Fibroblast of lung (primary cell): ENCODE data around the gene RIN2.

Experiments
- EZH2 ChIP-seq: IDR thresholded peaks from 2 replicates; pipeline ENCODE4 v1.5.1; 2012; ENCODE audit warnings: low read length, control low read depth, mild to moderate bottlenecking; ENCODE audit errors: missing control alignments
- TF ChIP-seq, protein P1 (sequence below), 2 donors: IDR thresholded peaks in 1 of 2; conservative IDR thresholded peaks in 1 of 2; 1 replicate in 1 of 2; 2 replicates in 1 of 2; pipeline ENCODE4 v1.5.1; 2011 to 2012; ENCODE audit warnings: low read length in 2 of 2, control low read depth in 1 of 2, inconsistent platforms in 1 of 2, low read depth in 1 of 2, mild to moderate bottlenecking in 1 of 2

DNA sequence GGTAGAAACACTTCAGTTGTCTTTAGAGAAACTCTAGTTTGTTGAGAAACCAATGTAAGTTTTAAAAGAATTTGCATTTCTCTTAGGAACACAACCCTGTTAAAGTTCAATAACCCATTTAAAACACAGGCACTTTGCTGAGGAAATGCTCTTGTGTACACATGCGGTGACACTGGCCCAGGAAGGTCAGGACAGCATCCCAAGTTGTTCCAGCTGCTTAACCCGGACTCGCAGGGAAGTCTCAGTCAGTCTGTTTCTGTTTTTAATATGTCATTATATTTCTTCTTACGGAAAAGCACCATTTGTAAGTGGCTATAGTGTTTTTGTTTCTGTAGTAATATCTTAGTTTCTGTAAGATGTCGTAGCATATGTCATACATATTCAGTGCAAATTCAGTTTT, 36.9 kb downstream of the RIN2 start:
- no peak for TF ChIP-seq EZH2
- TF ChIP-seq, protein P1, sequence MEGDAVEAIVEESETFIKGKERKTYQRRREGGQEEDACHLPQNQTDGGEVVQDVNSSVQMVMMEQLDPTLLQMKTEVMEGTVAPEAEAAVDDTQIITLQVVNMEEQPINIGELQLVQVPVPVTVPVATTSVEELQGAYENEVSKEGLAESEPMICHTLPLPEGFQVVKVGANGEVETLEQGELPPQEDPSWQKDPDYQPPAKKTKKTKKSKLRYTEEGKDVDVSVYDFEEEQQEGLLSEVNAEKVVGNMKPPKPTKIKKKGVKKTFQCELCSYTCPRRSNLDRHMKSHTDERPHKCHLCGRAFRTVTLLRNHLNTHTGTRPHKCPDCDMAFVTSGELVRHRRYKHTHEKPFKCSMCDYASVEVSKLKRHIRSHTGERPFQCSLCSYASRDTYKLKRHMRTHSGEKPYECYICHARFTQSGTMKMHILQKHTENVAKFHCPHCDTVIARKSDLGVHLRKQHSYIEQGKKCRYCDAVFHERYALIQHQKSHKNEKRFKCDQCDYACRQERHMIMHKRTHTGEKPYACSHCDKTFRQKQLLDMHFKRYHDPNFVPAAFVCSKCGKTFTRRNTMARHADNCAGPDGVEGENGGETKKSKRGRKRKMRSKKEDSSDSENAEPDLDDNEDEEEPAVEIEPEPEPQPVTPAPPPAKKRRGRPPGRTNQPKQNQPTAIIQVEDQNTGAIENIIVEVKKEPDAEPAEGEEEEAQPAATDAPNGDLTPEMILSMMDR (conservative IDR thresholded peaks at IDR 0.05 in 1 of 2, IDR thresholded peaks at IDR 0.05 in 1 of 2; ENCODE audit: low read depth in 1 of 2, low read length in 2 of 2): no peak
